ENCODE measurements around the gene UMAD1. TPM values are rescaled to one million over a fixed set of nuclear protein-coding genes. Genes with fewer than 3 reads are reported as not detected.

The UMAD1 gene
- total and polyA plus RNA-seq, 2 experiments from 2014 or later = 8.4 to 12.4 TPM

- TF ChIP-seq CTCF (conservative IDR thresholded peaks at IDR 0.05; ENCODE audit: low read depth in 2 of 2) (no peak), POLR2AphosphoS5 (IDR thresholded peaks at IDR 0.05; ENCODE audit: low read depth) (no peak), EZH2phosphoT487 (IDR thresholded peaks at IDR 0.05; ENCODE audit: unreplicated experiment) (no peak), REST (IDR thresholded peaks at IDR 0.05; ENCODE audit: unreplicated experiment) (no peak), JUNB (IDR thresholded peaks at IDR 0.05; ENCODE audit: unreplicated experiment) (no peak), EZH2 (IDR thresholded peaks at IDR 0.05; ENCODE audit: low read depth, unreplicated experiment) (no peak), ZNF331 (CRISPR knock-in tag; IDR thresholded peaks at IDR 0.05; ENCODE audit: low read depth) (no peak)
- TF ChIP-seq, protein P1, sequence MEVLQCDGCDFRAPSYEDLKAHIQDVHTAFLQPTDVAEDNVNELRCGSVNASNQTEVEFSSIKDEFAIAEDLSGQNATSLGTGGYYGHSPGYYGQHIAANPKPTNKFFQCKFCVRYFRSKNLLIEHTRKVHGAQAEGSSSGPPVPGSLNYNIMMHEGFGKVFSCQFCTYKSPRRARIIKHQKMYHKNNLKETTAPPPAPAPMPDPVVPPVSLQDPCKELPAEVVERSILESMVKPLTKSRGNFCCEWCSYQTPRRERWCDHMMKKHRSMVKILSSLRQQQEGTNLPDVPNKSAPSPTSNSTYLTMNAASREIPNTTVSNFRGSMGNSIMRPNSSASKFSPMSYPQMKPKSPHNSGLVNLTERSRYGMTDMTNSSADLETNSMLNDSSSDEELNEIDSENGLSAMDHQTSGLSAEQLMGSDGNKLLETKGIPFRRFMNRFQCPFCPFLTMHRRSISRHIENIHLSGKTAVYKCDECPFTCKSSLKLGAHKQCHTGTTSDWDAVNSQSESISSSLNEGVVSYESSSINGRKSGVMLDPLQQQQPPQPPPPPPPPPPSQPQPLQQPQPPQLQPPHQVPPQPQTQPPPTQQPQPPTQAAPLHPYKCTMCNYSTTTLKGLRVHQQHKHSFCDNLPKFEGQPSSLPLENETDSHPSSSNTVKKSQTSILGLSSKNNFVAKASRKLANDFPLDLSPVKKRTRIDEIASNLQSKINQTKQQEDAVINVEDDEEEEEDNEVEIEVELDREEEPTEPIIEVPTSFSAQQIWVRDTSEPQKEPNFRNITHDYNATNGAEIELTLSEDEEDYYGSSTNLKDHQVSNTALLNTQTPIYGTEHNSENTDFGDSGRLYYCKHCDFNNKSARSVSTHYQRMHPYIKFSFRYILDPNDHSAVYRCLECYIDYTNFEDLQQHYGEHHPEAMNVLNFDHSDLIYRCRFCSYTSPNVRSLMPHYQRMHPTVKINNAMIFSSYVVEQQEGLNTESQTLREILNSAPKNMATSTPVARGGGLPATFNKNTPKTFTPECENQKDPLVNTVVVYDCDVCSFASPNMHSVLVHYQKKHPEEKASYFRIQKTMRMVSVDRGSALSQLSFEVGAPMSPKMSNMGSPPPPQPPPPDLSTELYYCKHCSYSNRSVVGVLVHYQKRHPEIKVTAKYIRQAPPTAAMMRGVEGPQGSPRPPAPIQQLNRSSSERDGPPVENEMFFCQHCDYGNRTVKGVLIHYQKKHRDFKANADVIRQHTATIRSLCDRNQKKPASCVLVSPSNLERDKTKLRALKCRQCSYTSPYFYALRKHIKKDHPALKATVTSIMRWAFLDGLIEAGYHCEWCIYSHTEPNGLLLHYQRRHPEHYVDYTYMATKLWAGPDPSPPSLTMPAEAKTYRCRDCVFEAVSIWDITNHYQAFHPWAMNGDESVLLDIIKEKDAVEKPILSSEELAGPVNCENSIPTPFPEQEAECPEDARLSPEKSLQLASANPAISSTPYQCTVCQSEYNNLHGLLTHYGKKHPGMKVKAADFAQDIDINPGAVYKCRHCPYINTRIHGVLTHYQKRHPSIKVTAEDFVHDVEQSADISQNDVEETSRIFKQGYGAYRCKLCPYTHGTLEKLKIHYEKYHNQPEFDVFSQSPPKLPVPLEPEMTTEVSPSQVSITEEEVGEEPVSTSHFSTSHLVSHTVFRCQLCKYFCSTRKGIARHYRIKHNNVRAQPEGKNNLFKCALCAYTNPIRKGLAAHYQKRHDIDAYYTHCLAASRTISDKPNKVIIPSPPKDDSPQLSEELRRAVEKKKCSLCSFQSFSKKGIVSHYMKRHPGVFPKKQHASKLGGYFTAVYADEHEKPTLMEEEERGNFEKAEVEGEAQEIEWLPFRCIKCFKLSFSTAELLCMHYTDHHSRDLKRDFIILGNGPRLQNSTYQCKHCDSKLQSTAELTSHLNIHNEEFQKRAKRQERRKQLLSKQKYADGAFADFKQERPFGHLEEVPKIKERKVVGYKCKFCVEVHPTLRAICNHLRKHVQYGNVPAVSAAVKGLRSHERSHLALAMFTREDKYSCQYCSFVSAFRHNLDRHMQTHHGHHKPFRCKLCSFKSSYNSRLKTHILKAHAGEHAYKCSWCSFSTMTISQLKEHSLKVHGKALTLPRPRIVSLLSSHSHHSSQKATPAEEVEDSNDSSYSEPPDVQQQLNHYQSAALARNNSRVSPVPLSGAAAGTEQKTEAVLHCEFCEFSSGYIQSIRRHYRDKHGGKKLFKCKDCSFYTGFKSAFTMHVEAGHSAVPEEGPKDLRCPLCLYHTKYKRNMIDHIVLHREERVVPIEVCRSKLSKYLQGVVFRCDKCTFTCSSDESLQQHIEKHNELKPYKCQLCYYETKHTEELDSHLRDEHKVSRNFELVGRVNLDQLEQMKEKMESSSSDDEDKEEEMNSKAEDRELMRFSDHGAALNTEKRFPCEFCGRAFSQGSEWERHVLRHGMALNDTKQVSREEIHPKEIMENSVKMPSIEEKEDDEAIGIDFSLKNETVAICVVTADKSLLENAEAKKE (CRISPR knock-in tag; IDR thresholded peaks at IDR 0.05) = no peak
- TF ChIP-seq, protein P2, sequence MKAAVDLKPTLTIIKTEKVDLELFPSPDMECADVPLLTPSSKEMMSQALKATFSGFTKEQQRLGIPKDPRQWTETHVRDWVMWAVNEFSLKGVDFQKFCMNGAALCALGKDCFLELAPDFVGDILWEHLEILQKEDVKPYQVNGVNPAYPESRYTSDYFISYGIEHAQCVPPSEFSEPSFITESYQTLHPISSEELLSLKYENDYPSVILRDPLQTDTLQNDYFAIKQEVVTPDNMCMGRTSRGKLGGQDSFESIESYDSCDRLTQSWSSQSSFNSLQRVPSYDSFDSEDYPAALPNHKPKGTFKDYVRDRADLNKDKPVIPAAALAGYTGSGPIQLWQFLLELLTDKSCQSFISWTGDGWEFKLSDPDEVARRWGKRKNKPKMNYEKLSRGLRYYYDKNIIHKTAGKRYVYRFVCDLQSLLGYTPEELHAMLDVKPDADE (IDR thresholded peaks at IDR 0.05) = no peak
- Mint-ChIP-seq H3K4me3 (no peak overlapping the region), H3K27ac (no peak overlapping the region), H3K27me3 (ENCODE audit: insufficient read depth, low read depth, poor library complexity) (no peaks in the 10 kb centered on the region), H3K4me1 (peaks cover 2% of the 10 kb centered on the region; the same call in 2 of the 3 replicates), H3K36me3 (ENCODE audit: low read depth) (no peaks in the 10 kb centered on the region), H3K9me3 (no peaks in the 10 kb centered on the region)
- no peaks in the 10 kb centered on the region for H4K20me1 ChIP-seq (replicated peaks; ENCODE audit: insufficient read depth)
- no peaks in the 10 kb centered on the region for H3K79me2 ChIP-seq (replicated peaks; ENCODE audit: insufficient read depth)
- H3K4me2 ChIP-seq = no peak overlapping the region
- DNase-seq (ENCODE audit: low spot score) = no peak
- H3K36me3 ChIP-seq (ENCODE audit: insufficient read depth) = no peaks in the 10 kb centered on the region
- no peaks in the 10 kb centered on the region for H3F3A ChIP-seq (replicated peaks; ENCODE audit: low read depth)
- no peak overlapping the region for H2AFZ ChIP-seq
- 0 out of 2 replicates have a peak, but pooled peaks cover 3% of the 10 kb centered on the region for H3K4me1 ChIP-seq (ENCODE audit: insufficient read depth)
- H3K9me2 ChIP-seq (ENCODE audit: insufficient read depth) = no peaks in the 10 kb centered on the region
- ATAC-seq = no peak
- H3K27ac ChIP-seq (ENCODE audit: low read depth) = no peak overlapping the region
- H3K27me3 ChIP-seq (ENCODE audit: insufficient read depth) = no peaks in the 10 kb centered on the region
- no peak overlapping the region for H3K4me3 ChIP-seq
Observed at GRCh38 chr7:7756577-7756976, 116.0 kb downstream of the UMAD1 start.
